GM12875 (cell line): ENCODE measurements around the gene TBX15.

ENCODE experiments used
- H3K4me3 ChIP-seq: one replicate; pipeline ENCODE4 v1.5.1; 2011; ENCODE audit warnings: low read depth, low read length, control low read depth
- CTCF ChIP-seq: IDR thresholded peaks from 2 replicates; pipeline ENCODE4 v1.5.1; 2011; ENCODE audit warnings: low read depth, mild to moderate bottlenecking, control low read depth, inconsistent platforms, low read length, moderate library complexity, borderline replicate concordance; ENCODE audit not compliant: insufficient read depth

TBX15 gene

GRCh38 chr1:118900643-118901440, 87.3 kb downstream of the TBX15 start:
- no peak overlapping the region for H3K4me3 ChIP-seq
- no peak for TF ChIP-seq CTCF

- TF ChIP-seq CTCF = no peak
- H3K4me3 ChIP-seq = no peak overlapping the region
These were observed 88.8 kb downstream of the TBX15 start for GRCh38 chr1:118899340-118899739.

GRCh38 chr1:118898712-118899111, 89.4 kb downstream of the TBX15 start:
- no peak for TF ChIP-seq CTCF
- no peak overlapping the region for H3K4me3 ChIP-seq

GRCh38 chr1:118896416-118896815, 91.7 kb downstream of the TBX15 start:
- no peak overlapping the region for H3K4me3 ChIP-seq
- no peak for TF ChIP-seq CTCF

GRCh38 chr1:118894836-118895235, 93.3 kb downstream of the TBX15 start:
- TF ChIP-seq CTCF = no peak
- H3K4me3 ChIP-seq = no peak overlapping the region

DNA sequence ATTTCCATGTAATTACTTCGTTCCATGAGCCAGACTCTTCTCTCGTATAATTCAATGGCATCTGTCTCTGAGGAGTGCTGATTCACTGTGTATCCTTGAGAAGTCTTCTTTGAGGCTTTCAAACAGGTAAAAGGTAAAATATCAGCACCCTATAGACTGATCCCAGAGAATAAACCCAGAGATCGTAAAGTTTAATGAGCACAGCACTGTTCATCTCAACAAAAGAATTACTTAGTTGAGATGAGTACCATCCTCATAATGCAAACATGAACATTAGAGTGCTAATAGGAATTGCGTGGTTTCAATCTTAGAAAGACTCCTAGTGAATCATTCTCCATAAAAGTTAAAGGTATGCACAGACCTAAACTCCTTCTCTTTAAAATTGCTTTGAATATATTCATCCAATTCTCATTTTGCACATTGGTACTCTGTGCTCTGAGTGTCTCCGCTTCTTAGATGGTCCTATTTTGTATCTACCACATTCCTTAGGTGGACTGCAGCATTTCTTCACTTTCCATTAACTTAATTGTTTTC, 97.2 kb downstream of the TBX15 start:
- H3K4me3 ChIP-seq = no peak overlapping the region
- TF ChIP-seq CTCF = no peak

DNA sequence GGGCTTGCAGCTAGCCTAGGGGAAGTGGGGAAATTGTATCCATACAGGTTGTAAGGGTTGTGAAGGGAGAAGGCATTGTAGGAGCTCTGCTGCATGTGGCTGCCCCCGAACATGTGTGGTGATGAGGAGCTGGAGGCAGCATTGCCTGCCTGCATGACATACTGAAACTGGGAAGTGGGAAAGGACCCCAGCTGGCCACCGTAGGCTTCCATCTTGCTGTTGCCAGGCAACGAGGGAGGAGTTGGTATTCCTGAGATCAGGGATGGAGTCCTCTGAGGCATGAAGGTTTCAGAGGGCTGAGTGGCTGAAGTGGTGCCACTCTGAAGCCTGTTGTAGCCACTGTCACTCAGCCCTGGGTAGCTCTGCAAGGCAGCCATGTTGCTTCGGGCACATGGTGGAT, 103.2 kb downstream of the TBX15 start:
- TF ChIP-seq CTCF = no peak
- no peak overlapping the region for H3K4me3 ChIP-seq
